SKM-1 (cell line): ENCODE results near the gene BRD3OS.
A peak's percentile ranks its signal among the peaks of the same experiment; 100 is the strongest.
"Not testable (repeated sequence)": the region's sequence is repeated elsewhere in the genome, so short reads cannot be mapped to it uniquely, and the experiment has no call there.

Experiments used
- DNase-seq: peaks from one replicate; lab custom pipeline; 2025; ENCODE audit not compliant: unreplicated experiment; lab: John Stamatoyannopoulos, UW

Gene BRD3OS

DNA sequence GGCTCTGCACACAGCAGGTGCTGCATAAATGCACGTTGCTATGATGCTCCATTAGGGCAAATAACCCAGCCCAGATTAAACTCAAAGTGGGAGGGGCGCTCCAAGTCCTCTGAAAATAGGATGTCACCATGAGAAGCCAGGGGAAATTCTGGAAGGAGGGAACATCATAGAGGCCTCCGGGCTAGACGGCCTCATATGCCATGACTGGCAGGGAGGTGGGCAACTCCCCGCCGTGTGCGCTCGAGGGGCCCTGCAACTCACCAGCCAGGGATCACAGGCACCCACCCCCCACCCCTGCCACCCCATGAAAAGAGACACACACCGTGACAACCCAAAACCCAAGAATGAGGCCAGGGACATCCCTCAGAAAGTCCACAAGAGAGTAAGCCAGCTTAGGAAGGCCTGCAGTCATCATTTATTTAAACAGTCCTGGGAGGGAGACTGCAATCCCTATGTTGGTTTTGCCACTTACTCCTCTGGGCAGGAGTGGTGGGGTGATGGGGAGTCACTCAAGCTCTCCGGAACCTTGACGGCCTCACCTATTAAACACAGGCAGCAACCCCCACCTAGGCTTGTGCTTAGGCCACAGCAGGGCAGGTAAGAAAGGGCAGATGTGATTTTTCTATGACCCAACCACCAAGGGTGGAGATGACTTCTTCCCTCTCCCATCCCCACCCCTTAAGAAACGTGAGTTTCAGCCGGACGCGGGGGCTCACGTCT, 37.2 kb upstream of the BRD3OS start:
- DNase-seq, result no peak

DNA sequence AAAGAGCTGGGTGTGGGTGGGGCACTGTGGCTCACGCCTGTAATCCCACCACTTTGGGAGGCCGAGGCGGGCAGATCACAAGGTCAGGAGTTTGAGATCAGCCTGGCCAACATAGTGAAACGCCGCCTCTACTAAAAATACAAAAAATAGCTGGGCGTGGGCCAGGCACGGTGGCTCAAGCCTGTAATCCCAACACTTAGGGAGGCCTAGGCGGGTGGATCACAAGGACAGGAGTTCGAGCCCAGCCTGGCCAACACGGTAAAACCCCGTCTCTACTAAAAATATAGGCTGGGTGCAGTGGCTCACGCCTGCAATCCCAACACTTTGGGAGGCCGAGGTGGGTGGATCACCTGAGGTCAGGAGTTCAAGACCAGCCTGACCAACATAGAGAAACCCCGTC, 36.5 kb upstream of the BRD3OS start:
- not testable (repeated sequence) for DNase-seq

- no peak for DNase-seq
Observed at GRCh38 chr9:133989625-133990365, 35.5 kb upstream of the BRD3OS start.

GRCh38 chr9:133990366-133991213, 34.7 kb upstream of the BRD3OS start:
- DNase-seq, result no peak

- DNase-seq, result no peak
Observed at GRCh38 chr9:133991214-133991921, 33.9 kb upstream of the BRD3OS start.

DNA sequence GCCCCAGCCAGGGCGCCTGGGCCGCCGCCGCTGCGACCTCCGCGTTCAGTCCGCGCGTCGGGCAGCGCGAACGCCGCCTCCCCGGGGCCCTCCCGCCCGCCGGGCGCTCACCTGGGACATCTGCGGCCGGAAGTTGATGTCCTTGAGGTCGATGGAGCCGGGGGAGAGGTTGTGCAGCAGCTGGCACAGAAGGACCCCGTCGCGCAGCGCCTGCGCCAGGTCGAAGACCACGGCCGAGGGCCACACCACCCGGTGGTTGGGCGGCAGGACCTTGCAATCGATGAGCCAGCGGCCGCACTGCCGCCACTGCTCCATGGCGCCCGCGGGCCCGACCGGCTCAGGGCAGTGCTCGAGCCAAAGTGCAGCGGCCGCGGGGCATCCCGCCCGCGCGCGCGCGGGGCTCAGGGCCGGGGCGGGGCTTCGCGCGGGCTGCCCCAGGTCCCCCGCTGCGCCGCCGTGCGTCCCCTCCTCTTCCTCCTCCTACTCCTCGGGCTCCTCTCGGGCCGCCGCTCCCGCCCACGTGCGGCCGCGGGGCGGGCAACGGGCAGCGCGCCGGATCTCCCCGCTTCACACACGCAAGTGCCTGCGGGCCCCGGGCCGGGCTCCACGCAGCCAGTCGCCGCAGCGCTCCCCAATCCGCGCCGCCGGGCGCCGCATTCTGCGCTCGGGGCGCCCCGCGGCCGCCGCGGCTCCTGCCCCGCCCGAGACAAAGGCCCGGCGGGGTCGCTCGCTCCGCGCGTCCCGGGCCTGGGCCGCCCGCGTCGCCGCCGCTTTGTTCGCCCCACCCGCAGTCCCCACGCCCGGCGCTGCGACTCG, 33.1 kb upstream of the BRD3OS start, which contains the start of gene VAV2:
TSS of gene VAV2 (minus strand) at position 361 of the 816 bp plus-strand sequence. CDS start at position 315, 46 bp downstream.
- peak; percentile 36 for DNase-seq

DNA sequence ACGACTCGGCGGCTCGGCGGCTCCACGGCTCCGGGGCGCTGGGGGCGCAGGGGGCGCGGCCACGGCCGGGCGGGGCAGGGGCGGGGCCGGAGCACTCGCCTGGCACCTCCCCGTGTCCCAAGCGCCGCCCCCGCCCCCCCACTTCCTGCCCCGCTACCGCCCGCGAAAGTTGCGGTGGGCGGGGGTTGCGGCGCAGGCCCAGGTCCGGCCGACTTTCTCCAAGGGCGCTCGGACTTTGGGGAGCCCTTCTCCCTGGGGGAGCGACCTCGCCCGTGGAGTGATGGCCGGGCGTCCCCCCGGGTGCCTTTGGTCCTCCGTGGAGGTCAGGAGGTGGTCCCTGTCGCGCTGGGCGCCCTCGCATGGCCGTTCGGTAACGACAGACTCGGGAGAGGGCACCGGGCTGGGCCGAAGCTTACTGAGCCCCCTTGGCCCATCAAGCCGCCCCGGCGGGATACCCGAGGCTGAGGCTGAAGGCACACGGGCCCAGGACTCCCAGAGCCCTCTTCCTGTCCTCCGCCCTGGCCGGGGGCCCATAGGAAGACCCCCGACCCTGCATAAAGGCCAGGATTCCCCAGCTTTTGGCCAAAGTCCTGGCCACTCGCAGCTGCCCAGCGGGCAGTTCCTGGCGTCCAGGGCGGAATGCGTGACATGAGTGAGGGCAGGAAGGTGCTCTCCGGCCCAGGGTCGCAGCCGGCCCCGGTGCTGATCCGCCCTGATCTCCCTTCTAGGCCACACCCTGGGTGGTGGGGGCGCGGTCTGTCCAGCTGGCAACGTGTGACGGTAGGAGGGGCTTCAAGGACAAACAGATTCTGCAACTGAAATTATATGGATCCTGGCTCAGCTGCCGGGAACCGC, 32.3 kb upstream of the BRD3OS start:
- DNase-seq, result peak; percentile 27

- DNase-seq, result no peak
Observed at GRCh38 chr9:133993635-133994253, 31.5 kb upstream of the BRD3OS start.

DNA sequence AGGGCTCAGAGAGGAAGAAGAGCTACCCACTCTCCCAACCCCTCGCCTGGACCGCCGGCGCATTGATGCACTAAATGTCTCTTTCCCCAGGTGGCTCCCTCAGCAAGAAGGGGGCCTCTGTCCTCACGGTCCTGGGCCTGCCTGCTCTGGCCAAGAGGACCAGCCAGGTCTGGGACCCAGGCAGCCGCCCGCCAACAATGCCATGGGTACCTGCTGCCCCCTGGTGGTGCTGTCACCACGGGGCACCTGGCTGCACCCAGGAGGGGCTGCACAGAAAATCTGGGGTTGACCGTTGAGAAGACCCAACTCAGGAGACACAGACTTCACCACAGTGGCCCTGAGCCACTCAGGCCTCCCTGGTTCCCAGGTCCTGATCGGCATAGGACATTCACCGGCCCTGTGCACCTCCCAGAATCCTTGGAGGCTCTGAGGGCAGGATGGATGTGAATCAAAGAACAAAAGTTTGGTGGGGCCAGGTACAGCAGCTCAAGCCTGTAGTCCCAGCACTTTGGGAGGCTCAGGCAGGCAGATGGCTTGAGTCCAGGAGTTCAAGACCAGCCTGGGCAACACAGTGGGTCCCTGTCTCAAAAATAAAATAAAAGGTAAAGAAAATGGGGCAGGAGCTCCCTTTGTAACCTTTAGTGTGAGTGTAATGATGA, 30.8 kb upstream of the BRD3OS start:
- peak; percentile 28 for DNase-seq

DNA sequence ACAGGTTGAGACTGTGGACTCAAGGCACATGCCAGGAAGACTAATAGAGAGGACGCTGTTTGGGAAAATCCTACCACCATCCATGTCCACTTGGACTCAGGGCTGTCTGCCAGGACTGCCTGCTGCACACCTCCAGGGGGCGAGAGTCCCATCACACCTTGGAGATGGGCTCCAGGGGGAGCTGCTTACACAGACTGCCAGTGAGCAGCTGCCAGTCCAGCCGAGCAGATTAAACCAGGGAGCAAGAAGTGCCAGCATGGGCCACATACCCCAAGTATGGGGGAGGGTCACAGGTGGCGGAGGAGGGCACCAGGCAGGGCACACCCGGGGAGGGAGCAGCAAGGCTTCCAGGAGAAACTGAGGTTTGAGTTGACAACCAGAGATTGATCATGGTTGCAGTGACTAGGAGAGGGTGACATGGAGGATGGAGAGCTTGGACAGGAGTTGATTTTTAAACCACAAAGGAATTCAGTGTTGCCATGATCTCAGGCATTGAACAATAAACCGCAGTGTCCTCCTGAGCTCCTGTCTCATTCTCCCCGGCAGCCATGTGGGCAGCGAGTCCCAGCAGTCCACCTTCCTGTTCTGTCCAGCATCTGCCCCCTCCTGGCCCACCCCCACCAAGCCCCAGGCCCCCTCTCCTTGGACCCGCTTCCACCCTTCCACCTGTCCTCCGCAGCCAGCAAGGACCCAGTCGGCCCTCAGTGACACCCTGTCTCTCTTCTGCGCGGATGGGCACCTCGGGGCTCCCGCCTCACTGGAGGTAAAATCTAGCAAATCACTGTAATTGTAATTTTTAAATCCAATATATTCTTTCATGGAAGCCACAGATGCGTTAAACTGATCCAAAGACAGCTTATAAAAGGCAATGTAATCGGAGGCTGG, 30.0 kb upstream of the BRD3OS start:
- no peak for DNase-seq

- no peak for DNase-seq
Observed at GRCh38 chr9:133996531-133997520, 28.5 kb upstream of the BRD3OS start.

GRCh38 chr9:133997584-133997983, 27.7 kb upstream of the BRD3OS start:
- no peak for DNase-seq

- no peak for DNase-seq
Observed at GRCh38 chr9:133998915-133999595, 26.2 kb upstream of the BRD3OS start.

DNA sequence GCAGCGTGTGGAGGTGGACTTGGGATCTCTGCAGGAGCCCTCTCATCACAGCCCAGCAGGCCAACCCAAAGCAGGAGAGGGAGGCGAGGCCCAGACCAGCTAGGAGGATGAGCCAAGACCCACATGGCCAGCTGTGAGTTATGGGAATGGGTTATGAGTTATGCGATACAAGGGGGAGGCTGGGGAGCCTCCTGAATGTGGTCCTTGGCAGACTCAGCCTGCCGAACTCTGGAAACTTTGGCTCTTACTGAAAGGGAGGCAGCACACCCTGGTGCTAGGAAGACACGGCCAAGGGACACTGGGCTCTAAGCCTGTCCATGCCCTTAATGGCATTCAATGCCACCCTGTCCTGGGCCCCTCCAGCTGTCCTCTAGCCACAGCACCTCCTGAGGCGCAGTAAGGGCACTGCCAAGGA, 25.4 kb upstream of the BRD3OS start:
- no peak for DNase-seq

- DNase-seq, result no peak
Observed at GRCh38 chr9:134002796-134003195, 22.5 kb upstream of the BRD3OS start.
